HG02943 (cell line): ENCODE results near the gene EXD3.

Experiments
- ATAC-seq: cut with Tn5 transposase; IDR thresholded peaks from one replicate; pipeline ENCODE4 v1.9.1; 2021; ENCODE audit warnings: mild to moderate bottlenecking, low read depth, moderate library complexity; ENCODE audit not compliant: unreplicated experiment

Gene EXD3

DNA sequence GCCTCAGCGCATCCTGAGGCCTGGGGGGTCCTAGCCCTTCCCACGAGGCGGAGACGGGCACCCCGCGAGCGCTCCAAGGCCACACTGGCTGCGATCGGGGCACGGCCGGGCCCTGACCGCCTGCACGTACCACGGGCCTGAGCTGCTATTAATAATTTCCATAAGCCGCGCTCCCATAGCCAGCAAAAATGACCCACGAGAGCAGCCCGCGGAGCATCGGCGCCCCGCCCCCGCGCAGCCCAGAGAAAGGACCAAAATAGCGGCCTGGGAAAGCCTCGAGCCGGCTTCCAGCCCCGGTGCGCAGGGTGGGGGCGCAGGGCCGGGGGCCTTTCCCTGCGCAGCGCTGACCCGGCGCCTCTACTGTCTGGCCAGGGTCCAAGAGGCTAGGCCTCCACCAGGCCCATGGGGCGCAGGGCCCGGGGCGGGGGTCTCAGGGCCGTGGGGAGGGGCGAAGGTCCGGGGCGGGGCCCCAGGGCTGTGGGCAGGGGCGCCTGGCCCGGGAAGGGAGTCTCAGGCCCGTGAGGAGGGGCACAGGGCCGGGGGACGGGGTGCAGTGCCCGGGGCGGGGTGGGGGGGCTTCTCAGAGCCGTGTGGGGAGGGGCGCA is 54.4 kb downstream of the EXD3 start:
- no peak for ATAC-seq

DNA sequence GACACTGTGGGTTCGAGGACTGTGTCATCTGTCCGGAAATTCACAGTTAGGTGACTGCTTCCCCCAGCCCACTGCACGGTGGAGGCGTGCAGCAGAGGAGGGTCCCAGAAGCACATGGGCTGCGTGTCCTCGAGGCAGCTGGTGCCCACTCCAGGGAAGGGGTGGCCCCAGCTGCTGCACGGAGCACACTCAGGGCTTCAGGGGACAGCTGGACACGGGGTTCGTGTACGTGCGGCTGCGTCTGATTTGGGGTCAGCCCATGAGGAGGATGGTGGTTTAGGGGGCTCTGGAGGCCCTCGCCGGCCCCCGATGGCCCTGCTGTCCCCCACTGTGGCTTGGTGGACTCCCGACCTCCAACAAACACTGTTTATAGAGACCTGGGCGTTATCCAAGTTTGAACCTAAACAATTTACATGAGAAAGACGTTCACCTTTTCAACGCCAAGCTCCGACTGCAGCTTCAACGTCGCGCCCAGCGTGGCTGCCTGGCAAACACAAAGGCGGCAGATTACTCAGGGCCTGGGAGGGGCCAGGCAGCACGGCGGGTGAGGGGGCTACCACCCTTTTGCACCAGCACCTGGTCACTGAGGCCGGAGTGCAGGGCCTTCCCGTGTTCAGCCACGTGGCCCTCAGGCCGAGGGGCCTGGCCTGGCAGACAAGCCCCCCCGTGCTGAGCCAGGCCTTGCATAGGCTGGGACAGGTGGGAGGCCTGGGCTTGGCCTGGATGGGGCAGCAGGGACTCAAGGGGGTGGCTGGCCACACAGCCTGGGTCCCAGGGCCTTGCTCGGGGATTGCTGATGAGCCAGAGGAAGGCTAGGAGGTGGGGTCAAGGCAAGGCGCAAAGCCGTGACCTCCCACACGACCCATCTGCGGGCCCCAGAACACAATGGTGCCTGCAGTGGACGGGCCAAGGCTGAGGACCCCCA is 55.2 kb downstream of the EXD3 start:
- no peak for ATAC-seq

DNA sequence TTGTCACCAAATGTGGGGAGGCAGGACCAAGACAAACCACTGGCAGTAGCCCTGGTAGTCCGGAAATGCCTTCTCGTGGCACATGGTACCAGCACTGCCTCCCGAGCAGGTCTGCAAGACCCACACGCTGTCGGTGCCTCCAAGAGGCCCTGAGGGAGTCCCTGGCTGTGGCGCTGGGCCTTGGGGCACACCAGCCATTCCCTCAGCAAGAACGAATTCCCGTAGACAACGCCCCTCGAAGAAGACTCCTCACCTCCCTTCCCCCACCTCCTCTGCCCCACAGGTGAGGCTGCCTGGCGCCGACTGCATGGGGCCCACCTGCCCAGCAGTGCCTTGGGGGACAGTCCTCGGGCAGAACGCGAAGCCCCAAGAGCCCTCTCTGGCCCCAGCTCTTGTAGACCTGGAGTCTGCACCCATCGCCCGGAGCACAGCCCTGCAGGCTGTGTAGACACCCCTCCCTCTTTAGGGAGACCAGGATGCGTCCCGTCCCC is 56.0 kb downstream of the EXD3 start:
- no peak for ATAC-seq

DNA sequence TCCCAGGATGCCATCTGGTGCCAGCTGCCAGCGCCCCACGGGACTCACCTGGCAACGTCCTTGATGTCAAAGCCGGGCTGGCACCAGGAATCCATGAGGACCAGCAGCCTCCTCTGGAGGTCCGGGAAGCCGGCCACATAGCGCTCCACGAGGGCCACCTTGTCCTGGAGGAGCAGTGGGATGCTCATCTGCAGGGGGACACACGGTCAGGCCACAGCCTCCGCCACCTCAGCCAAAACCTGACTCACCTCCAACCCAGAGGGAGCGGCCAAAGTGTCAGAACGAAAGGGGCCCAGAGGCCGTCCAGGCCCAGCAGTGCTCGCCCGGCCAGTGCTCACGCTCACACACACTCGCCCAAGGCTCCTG is 56.5 kb downstream of the EXD3 start:
- ATAC-seq, result no peak

DNA sequence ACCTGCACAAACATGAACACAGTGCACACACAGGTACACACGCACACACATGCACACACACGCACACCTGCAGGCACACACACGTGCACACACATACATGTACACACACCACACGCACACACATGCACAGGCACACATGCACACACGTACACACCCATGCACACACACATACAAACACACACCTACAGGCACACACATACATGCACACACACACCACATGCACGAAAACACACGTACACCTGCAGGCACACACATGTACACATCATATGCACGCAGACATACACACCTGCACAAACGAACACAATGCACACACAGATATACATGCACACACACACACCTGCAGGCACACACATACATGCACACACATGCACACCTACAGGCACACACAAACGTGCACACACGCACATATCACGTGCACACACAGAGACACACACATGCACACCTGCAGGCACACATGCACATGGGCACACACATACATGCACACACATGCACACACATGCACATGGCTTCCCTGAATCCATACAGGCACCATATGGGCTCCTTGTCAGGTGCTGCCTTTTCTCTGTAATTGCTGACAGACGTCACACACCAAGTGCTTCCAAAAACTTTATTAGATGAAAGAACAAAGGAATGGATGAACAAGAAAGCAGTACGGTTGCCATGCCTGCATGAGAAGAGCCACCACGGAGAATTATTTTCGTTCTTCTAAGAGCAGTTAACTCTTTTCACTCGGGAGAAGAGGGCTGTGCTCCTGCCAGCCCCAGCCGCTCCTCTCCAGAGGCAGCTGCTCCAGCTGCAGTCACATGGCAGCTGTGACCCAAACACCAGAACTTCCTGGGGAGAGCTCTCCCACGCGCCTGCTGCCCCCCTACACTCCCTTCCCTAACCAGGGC is 57.2 kb downstream of the EXD3 start:
- no peak for ATAC-seq

DNA sequence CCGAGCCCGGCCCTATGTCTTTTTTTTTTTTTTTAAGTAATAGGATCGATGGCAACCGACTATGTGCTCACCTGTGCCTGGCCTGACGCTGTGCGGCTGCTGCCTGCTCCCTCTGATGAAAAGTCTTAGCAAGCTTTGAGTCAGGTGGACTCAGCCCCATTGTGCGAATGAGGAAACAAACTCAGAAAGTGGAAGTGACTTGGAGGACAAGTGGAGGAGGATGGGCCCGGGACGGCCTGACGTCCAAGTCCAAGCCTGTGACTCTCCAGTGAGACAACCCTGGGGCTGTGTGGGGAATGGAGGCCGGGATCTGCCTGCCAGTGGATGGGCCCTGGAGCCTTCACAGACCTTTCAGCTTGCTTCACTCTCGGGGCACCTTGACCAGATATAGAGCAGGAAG is 57.9 kb downstream of the EXD3 start:
- no peak for ATAC-seq

DNA sequence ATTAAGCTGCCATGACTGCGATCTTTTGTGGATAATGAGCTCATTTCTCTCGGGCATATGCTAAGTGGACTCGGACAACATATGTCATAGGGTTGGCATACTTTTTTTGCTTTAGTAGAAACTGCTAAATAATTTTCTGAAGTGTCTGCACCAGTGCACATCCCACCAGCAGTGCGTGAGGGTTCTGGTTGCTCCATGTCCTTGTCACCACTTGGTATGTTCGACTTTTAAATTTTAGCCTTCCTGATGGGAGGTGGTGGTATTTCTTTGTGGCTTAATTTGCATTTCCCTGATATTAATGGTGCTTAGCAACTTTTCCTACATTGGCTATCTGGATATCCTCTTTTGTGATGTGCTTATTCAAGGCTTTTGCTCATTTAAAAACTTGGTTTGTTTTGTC is 63.1 kb downstream of the EXD3 start:
- no peak for ATAC-seq

DNA sequence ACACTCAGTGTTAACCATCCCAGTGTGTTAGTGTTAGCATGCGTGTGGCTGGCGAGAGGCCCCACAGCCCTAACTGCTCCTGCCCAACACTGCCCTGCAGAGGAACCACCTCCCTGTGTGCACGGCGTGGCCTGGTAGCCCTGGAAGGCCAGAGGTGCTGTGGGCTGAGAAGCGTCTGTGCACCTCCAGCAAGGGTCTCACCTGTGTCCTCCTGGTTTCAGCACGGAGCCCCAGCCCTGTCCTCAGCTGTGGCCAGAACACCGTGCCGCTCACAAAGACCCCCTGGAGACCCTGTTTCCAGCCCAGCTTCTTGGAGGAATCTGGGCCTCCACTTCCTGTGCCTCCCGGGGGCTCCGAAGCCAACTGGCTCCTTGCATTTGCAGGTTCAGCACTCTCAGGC is 64.8 kb downstream of the EXD3 start:
- no peak for ATAC-seq

DNA sequence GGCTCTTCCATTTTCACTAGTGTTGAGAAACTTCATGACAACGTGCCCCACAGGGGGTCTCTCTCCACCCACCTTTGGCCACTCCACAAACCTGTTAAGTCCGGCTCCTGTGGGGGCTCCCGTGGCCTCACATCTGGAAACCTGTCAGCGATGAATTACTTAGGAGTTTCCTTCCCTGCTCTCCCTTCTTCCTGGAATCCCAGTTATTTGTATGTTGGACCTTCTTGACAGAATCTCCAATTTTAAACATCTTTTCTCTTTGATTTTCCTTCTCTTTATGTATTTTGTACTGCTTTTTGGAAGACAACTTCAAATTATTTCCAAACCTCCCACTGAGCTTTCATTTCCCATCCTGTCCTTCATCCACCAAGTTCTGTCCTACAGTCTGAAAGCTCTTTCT is 65.8 kb downstream of the EXD3 start:
- no peak for ATAC-seq

DNA sequence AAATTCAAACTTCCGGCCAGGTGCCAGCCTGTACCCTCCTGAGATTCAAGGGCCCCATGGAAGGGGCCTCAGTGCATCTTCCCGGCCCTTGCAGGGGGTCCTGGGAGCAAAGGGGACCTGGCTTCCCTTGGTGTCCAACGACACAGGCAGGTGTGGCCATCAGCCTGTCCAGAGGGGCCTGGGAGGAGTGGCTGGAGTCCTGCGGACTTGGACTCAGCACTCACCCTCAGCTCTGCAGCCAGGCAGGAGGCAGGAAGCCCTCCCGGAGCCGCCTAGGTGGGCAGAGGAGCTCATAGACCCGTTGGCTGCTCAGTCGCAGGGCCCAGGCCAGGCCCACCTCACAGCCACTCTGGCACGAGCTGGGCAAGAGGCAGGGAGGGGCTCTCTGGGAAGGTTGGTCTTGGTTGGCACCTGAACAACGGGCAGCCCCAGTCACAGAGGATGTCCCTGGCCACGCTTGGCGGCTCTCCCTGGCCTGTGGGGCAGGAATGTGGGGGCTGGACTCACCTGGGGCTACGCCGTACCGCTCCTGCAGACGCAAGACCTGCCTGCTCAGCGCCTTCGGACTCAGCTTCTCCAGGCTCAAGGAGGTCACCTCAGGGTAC is 67.1 kb downstream of the EXD3 start:
- no peak for ATAC-seq

DNA sequence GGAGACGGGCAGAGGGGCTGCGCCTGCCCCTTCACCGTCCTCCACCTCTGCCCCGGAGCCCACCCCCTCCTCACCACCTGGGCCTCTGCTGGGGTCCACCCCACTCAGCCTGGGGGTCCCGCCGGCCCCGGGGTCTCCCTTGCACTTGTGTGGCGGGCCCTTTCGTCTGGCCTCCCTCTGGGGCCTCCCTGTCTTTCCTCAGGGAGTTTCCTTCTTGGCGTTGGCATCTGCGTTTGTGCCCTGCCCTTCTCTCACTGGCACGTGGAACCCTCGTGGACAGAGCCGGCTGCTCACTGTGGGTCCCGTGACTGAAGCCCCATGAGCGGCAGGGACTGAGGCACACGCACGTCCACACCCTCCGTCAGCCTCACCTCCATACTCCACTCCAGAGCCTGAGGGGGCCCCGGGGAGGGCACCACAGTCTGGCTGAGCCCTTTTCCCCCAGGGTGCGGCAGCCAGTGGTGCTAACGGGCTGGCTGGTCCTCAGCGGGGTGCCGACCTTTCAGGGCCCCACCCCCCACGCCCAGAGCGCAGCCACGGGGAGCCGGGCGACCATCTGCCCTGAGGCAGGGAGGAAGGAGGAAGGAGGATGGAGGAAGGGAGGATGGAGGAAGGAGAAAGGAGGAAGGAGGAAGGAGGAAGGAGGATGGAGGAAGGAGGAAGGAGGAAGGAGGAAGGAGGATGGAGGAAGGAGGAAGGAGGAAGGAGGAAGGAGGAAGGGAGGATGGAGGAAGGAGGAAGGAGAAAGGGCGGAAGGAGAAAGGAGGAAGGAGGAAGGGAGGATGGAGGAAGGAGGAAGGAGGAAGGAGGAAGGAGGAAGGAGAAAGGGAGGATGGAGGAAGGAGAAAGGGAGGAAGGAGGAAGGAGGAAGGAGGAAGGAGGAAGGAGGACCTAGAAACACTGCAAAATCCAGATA is 67.9 kb downstream of the EXD3 start:
- no peak for ATAC-seq

DNA sequence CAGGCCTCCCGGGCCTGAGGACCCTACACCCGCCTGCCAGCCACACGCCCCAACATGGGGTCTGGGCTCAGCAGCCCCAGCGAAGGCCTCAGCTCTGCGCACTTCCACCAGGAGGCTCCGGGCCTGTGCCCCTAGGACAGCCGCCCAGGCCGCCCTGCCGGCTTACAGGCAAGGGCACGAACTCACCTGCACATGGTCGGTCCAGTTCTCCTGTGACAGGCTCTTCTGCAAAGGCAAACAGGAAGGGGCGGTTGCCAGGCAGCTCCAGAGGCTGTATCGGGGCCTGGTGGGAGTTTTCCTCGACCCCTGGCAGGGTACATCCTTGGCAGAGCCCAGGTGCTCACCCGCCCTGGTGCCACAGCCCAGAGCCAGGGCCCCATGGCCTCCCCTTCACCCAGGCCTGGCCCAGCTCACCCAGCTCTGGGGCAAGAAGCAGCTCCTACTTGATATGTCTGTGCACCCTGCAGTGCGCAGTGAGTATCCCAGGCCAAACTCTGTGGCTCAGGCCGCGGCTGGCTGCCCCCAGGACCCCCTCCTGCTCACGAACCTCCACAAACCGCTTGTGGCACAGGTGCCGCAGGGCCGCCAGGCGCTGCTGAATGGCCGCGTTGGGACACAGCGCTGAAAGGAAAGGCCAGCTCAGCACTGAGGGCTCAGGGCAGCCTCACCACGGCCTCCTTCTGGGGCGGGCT is 68.7 kb downstream of the EXD3 start:
- ATAC-seq, result no peak

DNA sequence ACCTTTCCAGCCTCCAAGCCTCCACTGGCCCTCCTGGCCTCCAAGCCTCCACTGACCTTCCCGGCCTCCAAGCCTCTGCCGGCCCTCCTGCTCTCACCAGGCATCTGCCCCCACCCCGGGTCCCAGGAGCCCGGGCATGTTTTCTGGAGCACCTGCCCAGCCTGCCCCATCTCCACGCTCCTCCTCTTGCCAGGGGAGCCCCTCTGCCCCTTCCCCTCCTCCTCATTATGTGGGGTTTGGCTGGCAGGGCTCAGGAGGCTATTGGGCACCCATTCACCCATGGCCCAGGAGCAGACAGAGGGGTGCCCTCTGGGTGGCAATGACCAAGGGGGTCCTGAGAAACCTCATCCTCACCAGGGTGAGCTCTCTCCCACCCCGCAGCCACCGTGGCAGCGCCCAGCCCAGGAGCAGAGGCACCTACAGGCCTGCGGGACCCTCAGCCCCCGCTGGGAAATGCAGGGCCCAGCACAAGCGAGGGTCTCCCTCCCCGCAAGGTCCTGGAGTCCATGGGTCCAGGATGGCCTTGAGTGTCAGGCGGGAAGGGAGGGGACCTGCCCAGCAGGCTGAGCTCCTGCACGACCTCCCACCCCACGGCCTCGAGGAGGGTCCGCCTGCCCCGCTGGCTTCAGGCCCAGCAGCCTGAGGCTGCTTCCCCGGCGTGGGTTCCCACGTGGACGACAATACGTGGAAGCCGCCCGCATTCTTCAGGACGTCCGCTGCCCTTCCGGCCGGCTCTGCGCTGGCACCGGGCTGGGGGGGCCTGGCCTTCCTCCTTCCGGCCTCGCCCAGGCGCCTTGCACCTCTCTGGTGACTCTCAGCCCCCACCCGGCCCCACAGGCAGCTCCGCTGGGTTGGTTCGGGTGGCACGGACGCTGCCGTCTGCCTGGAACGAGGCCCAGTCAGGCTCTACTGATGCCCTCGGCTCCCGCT is 69.5 kb downstream of the EXD3 start:
- ATAC-seq, result no peak

DNA sequence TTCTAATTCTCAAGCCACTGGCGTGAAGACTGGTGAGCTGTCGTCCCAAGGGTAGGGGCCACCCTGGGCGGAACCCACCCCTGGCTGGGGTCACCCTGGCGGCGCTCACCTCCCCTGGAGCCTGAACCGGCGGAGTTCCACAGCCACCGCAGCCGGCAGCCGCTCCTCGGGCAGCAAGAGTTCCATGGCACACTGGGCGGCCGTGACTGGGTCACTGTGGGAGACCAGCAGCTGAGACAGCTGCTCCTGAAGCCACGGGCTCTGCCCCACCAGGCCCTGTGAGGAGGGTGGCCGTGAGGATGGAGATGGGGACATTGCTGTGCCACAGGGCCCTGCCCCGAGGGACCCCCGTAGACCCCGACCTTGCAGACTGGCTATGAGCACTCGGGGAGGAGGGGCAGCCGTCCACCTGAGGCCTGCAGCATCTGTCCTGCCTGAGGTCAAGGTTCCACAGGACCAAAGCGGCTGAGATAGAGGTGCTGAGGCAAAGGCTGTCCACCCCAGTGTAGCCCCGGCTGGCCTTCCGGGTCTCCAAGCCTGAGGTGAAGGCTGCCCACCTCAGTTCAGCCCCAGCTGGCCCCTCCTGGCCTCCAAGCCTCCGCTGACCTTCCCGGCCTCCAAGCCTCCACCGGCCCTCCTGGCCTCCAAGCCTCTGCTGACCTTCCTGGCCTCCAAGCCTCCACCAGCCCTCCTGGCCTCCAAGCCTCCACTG is 70.3 kb downstream of the EXD3 start:
- no peak for ATAC-seq

DNA sequence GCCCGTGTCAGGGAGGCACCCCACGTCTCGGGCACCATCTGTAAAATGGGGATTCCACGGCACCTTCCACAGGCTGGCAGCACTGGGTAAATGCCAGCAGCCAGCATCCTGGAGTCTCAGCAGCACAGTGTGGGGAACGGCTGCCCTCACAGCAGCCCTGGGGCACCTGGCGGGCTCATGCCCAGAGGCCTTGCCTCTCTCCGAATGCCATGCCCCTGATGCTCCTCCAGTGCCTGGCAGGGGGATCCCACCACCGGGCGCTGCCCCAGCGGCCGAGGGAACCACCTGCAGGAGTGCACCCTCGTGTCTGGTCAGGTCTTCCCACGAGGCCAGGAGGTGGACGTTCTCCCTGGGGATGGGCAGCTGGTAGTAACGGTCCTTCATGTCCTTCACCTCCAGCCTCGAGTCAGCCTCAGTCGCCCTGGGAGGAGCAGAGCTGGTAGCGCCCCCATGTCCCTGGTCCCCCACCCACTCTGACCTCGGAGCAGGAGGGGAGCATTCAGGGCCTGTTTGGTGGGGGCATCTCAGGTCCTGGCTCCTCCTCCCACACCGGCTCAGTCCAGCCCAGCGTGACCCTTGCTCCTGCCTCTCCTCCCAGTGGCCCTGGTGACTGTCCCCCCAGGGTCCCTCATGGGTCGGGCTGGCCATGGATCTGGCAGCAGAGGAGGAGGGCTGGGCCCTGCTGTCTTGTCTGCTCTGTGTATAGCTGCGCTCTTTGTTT is 71.0 kb downstream of the EXD3 start:
- no peak for ATAC-seq

DNA sequence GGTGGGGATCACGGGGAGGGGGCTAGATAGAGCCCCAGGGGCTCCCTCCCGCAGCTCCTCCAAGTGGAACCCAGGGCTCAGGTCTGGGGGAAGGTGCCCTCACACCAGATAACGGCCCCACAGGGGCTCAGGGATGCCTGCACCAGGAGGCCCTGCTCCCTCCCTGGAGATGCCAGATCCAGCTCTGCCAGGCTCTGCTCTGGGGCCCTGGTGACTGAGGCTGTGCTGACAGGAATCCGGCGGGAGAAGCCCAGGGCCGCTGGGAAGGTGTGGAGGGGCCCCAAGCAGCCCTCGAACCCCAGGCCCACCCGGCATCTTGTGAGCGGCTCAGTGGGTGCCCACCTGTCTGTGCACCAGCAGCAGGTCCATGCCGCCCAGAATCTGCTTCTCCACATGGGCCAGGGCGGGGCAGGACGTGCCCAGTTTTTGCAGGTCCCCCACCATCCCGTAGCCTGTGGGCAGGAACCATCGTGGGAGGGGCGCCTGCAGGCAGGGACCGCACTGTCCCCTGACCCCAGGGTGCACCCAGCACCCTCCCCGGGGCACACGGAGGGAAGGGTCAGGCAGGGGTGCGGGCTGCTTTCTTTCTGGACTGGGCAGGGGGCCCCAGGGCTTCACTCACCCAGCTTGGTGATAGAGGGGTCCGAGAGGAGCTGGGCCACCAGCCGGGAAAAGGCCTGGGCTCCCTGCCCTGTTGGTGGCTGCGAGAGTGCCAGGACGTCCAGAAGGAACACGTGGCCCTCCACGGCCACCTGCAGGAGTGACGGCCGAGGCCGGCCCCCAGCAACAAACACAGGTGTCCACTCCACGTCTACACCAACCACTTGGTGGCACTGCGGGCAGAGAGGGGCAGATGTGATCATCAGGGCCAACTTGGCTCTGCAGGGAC is 72.0 kb downstream of the EXD3 start:
- no peak for ATAC-seq
